RPMI8226 (cell line): ENCODE results near the gene SRP14.
"Not testable (repeated sequence)": the region's sequence is repeated elsewhere in the genome, so short reads cannot be mapped to it uniquely, and the experiment has no call there.

Source experiments
- DNase-seq: peaks from one replicate; pipeline ENCODE4 v3.0.0-alpha.2; 2015

The SRP14 gene, protein sequence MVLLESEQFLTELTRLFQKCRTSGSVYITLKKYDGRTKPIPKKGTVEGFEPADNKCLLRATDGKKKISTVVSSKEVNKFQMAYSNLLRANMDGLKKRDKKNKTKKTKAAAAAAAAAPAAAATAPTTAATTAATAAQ

DNA sequence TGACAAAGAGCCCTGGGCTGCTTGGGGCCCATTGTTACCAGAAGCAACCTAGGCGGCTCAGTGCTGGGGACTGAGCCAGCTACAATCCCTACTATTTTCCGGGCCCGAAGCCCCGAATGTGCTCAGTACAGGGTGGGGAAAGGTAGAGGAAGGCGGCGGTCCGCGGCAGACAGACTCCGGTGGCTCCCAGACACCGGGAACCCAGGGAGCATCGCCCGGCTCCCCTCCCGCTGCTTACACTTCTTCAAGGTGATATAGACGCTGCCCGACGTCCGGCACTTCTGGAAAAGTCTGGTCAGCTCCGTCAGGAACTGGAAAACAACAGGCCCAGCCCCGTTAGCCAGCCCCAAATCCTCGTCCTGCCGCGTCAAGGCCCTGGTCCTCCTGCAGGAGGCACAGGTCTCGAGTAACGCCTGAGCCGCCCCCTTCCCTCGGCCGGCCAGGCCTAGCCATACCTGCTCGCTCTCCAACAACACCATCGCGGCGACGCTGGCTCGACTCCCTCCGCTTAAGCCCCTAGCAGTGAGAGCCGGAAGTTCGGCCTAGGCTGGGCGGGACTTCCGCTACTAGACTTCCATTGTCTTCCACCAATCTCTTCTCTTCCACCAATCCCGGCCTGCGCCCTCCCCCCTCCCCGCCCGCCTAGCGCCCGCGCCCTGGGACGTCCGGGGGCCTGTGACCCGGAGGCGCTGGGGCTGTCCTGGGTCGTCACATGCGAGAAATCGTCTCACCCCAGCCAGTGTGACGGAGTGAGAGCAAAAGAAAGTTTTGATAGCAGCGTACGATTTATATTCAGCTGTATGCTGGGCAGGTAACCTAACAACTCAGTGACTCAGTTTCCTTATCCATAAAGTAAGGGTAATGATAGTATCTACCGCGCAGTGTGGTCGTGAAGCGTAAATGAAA lies at the start of gene SRP14:
Gene SRP14 (minus strand): TSS at position 544 of the 906 bp plus-strand sequence. CDS start 65 bp downstream, at position 479.
- peak; percentile 90 for DNase-seq

DNA sequence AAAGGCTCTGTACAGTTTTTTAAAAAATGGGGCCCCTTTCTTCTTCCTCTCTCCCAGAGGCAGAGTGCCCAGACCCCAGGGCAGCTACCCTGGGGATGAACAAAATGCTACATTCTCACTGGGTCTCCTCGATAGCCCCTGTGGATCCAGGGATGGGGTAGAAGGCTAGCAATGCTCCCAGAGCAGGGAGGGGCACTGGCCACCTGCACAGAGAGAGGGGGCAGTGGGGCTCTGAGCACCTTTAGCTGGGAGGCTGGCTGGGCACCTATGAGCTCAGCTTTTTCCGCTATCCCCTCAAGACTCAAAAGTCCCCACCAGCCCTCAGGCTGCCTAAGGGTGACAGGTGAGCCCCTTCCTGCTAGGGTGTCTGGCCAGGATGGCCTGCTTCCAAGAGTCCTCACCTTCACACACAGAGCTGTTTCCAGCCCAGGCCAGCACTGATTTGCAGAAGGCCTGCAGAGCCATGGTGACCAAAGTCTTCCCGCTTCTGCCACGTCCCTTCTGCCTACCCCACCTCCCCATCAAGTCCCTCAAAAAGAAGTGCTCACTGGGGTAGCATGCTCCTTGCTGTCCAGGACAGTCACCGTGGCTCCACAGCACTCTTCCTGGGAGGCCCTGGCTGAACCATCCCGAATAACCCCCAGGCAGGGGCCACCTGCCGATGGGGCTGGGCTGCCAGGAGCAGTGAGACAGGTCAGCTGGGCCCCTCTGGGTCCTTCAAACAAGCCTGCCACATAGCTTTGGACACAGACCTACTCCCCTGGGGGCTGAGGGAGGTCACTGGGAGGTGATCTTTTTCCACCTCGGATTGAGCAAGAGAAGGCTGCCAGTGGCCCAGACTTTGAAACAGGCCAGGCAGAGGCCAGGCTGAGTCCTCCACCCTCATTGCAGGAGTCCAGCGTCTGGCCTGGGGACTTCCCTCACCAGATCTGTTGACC lies 49.3 kb upstream of the SRP14 start:
- no peak for DNase-seq

DNA sequence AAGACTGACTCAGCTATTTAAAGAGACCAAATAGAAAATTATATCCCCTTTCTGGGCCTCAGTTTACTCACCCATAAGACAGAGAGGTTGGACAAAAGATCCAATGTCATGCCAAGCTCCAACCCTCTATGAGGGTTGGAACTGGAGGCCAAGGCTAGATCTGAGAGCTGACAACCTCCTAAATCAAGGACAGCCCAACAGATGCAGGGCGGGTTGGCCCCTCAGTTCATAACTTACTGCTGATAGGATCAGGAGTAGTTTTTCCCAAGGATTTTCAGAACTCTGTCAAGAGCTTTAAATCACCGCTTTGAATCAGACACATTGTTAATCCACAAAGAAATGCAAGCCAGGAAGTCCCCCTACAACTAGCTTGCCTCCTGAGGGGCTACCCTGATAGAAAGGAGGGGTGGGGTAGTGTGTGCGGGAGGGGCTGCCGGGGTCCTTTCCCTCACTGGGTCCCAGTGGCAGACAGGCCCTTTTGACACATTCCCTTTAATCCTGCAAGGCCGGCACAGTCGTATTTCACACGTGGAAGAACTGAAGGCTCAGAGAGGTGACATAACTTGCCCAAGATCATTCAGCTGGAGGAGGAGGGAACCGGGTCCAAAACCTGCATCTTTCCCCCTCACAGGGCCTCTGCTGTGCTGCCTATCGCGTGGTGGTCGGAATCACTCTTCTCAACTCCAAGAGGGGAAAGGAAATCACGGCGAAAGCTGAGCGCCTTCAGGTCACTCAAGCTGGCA lies 48.3 kb upstream of the SRP14 start:
- DNase-seq, result no peak

DNA sequence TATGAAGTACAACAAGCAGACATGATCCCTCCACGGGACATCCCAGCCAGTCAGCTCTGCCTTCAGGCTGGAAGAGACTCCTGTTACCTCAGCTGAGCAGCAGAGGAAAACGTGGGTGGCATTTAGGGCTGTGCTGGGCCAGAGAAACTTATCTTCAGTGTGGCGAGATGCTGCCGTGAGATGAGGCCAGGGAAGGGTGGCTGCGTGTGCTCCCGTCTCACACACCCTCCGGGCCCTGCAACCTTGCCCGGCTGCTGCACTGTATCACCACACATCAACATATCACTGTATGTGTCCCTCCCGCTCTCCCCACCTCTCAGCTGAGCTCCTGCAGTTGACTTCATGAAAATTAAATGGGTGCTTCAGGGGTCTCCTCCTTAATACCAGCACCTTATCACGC lies 46.3 kb upstream of the SRP14 start:
- DNase-seq, result no peak

DNA sequence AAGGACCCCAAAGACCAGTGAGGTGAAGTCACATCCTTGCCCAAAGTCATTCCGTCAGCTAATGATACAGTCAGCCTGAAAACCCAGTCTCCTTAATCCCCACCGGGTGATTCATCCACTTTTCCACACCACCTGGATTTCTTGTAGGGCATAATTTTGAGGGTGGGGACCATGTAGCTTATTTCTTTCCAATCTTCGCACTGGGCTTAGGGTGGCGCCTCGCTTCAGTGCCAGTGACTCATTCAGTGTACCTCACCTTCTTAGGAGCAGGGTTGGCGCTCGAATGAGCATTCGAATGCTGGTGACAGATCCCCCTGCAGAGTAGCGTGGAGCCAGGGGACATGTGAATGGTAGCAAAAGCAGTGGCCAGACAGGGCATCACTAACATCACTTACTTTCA lies 45.7 kb upstream of the SRP14 start:
- no peak for DNase-seq

DNA sequence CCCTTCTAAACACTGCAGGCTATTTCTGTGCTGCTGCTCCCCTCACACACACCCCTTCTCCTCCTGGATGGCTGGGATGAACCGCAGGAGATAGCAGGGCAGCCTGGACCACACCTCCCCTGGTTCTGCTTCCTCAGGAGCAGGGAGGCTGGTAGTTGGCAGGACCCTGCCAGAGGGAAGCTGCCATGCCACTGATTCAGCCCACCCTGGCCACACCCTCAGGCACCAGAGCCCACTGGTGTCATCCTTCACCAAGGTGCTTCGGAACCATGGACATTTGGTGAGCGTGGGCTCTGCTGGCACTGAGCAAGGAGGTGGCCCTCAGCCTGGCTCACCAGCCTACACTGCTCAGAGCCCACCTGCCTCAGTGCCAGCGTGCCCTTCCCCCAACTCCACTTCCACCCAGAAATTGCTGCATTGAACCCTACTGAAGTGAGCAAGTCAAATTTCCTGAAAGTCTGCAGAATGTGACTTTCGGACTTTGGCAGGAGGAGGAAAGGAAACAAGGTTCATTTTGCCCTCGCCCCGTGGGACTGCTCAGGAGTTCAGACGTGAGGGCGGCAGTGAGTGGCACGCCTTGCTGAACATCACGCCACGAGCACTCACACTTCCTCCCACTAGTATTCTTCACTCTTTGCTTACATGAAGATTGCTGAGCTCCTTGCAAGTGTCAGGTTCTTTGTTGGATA lies 43.4 kb upstream of the SRP14 start:
- DNase-seq, result no peak

DNA sequence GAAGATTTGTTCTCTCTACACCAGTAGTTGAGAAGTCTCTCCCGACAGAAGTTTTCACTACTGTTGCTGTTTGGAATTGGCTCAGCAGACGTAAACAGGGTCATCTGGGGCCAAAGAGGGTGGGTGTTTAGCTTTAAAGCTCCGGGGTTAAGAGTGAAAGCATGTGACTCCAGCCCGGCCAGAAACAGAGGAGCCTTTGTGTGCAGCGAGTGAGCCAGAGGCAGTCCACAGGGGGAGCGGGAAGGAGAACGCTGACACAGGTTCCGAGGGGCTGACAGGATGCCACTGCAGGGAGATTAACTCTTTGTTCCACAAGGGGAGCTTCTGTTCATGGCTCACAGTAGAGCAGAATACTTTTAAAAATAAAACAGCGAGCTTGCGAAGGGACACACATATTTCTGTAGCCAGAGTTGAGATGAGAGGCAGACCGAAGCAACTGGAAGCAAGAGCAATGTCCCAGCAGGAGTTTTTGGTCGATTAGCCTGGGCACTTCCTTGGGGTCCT lies 42.8 kb upstream of the SRP14 start:
- peak; percentile 55 for DNase-seq

DNA sequence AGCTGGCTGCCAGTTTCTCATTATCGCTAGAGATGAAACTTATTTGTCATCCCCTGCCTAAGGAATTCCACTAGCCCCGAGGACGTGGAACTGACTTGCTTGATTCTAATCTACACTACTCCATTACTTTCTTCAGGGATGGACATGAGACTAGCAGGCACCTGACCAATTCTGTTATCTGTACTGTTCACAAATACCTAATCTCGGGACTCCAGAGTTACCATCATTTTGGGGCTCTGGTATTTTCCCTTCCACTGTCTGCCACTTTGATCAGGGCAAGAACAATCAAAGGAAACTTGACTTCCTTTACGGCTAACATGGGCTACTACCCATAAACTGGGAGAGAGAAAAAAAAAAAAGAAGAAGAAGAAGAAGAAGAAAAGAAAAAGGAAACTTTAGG lies 41.9 kb upstream of the SRP14 start:
- DNase-seq, result no peak

DNA sequence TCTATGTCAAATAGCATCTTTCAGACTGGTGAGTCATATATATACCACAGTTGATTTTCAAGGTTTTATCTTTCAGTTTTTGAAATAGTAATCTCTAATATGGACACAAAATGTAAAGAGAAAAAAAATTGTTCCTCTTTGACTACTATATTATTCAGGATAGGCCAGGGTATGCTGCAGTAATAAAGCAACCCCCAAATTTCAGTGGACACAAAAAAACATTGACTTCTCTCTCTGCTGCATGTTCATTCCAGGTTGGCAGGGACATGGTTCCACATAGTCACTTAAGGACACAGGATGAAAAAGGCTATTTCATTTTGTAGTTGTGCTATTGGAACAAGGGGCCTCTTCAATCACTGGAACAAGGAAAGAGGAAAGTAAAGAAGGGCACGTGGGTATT lies 41.1 kb upstream of the SRP14 start:
- no peak for DNase-seq

DNA sequence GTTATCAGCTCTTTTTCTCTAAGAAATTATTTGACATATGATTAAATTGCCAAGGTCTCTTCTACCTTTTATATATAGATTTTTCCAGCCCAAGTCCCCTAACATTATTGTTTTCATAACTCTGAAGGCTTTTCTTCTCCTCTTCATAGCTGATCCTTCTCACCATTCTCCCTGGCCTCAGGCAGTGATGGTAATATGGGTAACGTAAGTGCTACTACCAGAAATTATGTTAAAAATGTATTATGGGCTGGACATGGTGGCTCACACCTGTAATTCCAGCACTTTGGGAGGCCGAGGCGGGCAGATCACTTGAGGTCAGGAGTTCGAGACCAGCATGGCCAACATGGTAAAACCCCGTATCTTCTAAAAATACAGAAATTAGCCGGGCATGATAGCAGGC lies 40.5 kb upstream of the SRP14 start:
- DNase-seq, result no peak

DNA sequence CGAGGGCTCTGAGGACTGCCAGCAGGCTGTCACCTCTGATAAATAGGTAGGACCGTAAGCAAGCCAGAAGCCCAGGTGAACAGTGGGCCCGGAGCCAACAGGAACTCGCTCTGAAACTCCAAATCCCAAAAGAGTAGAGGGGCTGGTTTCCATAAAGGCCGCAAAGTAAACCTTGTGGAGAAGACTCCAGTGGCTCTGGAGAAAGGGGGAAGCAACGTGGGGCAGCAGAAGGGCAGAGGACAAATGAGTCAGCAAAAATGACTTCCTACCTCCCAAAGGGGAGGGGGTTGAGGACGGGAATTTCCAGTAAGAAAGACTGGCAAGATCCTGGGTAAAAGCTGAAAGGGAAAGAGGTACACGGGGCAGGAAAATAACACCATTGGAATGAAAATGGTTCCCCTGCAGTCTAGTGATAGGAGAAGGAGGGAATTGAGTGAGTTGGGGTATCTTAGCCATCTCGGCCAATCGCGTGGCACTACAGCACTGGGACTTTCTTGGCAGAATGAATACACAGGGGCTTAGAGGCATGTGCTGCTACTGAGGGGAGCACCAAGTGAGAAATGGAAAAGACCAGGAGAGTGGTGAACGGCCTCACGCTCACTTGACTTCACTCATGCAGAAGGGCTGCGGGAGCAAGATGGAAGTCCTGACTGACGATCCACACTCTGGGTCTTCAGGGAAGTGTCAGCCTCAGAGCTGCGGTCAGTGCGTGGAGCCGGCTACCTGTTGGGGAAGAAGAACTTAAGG lies 36.5 kb upstream of the SRP14 start:
- no peak for DNase-seq

DNA sequence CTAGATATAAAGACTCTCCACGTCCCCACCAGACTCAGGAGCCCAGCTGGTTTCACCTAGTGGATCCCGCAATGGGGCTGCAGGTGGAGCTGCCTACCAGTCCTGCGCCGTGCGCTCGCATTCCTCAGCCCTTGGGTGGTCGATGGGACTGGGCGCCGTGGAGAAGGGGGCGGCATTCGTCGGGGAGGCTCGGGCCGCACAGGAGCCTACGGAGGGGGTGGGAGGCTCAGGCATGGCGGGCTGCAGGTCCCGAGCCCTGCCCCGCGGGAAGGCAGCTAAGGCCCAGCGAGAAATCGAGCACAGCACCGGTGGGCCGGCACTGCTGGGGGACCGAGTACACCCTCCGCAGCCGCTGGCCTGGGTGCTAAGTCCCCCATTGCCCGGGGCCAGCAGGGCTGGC lies 35.7 kb upstream of the SRP14 start:
- not testable (repeated sequence) for DNase-seq

DNA sequence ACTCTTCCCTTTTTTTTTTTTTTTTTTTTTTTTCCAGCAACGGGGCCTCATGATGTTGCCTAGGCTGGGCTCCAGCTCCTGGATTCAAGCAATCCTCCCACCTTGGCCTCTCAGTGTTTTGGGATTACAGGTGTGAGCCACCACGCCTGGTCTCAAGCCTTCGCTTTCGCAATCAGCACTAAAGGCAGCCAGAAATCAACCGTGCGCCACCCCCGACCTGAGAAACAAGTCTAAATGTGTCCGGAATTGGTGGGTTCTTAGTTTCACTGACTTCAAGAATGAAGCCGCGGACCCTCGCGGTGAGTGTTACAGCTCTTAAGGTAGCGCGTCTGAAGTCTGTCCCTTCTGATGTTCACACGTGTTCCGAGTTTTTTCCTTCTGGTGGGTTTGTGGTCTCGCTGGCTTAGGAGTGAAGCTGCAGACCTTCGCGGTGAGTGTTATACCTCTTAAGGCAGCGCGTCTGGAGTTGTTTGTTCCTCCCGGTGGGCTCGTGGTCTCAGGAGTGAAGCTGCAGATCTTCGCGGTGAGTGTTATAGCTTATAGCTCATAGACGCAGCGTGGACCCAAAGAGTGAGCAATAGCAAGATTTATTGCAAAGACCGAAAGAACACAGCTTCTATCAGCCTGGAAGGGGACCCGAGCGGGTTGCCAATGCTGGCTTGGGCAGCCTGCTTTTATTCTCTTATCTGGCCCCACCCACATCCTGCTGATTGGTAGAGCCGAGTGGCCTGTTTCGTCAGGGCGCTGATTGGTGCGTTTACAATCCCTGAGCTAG lies 34.9 kb upstream of the SRP14 start:
- not testable (repeated sequence) for DNase-seq

DNA sequence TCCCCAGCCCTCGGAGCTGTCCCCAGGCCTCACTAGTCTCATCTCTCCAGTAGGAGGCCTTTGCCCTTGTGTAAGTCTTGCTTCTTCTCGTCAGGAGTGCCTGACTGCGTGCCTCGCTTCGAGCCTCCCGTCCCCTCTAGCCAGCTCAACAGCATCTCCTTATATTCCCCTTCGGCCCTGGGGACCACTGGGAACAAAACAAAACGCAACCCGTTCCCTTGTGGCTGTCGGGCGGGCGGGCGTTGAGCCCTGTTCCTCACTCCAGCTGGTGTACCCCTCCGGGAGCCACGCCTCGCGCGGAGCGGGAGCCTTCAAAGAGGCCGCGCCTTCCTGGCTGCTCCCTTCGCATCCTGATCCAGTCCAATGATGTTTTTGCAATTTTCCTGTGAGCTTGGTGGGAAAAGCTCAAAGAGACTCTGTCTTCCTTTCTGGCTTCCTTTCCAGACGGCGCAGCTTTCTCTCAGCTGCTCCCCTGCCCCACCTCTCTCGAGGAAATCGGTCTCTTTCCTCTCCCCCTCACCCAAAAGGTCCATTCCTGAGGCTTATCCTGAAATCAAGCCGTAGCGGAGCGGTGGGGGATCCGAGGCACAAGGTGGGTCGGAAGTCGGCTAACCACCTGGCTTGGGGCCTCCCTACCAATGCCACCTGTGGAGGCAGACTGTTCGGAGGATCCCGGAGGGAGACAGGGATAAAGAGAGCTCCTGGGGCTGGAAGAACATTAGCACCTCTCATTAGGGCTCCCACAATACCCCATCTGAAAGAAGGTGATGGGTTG lies 33.4 kb upstream of the SRP14 start:
- no peak for DNase-seq

DNA sequence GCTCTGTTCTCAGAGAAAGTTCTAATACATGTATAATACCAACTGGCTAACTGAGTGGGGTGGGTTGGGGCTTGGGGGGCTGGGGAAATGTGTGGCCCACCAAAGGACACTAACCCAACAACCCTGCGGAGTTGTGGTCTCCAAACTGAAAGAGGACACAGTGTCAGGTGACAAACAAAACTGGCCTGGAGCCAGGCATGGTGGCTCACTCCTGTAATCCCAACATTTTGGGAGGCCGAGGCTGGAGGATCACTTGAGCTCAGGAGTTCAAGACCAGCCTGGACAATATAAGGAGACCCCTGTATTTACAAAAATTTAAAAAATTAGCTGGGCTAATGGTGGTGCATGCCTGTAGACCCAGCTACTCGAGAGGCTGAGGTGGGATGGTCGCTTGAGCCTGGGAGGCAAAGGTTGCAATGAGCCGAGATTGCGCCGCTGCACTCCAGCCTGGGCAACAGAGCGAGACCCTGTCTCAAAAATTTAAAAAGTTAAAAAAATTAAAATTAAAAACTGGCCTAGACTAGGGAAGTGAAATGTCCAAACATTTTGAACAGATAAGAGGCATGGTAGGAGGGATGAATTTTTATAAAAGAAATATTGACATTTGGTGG lies 31.7 kb upstream of the SRP14 start:
- DNase-seq, result no peak

DNA sequence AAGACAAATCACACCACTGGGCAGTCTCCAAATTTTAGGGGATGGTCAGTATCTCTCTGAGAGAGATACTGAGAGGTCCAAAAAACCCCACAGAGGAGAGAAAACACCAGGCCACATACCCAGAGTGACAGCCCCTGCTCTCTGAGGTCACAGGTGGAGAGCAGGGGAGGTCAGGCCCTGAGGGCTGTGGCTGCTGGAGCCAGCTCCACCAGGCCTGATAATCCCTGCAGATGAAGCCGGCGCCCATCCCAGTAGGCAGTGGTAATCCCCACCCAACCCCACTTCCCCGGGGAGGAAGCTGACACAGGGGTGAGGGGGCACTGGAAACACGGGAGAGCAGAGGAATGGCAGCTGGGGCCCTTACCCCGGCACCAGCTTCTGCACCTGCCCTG lies 31.2 kb upstream of the SRP14 start:
- DNase-seq, result no peak

DNA sequence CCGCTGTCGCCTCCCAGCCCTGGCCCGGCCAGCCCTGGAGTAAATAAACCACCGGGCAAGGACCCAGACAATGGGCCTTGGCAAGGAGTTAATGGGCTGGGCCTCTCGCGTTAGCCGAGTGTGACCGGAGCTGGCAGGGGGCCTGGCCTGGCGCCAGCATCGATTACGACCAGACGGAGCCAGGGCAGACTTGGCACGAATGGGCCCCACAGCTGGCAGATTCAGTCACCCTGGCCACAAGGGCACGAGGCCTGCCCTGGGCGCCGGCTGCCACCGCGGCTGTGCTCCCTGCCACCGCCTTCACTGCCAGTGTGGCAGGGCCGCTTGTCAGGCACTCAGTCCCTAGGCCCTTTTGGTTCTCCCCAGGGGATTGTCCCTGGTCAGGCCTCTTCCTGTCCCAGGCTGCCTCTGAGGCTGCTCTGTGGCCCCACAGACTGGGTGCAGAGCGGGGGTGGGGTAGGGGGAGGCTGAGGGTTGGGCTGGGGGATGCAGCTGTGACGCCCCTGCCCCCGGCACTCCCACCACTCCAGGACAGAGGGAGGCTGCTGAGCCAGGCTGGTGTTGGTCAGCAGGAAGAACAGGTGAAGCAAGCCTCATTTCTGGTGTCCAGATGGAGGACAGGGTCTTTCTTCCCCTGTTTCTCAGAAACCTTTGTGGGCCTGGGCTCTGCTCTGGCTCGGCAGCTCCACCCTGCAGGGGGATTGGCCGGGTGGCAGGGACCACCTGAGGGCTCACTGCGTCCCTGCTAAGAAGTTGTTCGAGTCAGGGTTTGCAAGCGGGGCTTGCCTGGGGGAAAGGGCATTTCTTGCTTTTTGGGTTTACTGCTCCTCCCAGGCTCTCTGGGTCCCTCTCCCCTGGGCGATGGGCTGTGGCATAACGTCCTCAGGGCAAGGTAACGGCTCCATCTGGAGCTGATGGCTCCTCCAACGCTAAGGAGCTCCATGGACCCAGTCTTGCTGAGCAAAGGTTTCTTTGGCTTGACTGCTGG lies 30.5 kb upstream of the SRP14 start:
- DNase-seq, result peak; percentile 95
